ENCODE data around the gene ALCAM.

DNA sequence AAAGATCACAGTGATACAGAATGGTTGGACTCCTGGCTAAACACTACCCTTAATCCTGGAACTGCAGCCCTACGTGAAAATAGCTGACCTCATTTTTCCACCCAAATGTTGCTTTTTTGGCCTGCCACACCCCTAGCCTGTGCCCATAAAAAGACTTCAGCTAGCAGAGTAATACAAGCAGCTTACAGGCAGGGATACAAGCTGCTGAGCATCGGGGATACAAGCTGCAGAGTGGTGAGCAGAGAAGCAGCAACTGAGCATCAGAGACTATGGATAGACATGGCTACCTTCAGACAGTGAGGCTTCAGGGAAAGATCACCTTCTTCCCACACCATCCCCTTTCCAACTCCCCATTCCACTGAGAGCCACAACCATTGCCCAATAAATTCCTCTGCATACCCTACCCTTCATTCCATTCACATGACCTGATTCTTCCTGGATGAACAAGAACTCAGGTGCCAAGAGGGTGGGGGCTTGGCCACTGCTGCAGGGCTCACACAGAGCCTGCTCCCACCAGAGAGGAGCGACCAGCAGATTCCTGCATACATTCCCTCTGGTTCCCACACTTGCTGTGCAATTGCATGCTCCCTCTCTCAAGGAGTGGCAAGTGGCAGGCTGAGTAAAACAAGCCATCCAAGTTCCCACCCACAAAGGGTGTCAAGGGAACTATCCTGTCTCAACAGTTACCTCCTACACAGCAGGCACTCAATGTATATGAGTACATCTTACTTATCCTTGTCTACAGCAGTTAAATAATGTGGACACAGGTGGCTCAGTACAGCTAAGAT, 217.5 kb downstream of the ALCAM start:
- TF ChIP-seq, protein P1, sequence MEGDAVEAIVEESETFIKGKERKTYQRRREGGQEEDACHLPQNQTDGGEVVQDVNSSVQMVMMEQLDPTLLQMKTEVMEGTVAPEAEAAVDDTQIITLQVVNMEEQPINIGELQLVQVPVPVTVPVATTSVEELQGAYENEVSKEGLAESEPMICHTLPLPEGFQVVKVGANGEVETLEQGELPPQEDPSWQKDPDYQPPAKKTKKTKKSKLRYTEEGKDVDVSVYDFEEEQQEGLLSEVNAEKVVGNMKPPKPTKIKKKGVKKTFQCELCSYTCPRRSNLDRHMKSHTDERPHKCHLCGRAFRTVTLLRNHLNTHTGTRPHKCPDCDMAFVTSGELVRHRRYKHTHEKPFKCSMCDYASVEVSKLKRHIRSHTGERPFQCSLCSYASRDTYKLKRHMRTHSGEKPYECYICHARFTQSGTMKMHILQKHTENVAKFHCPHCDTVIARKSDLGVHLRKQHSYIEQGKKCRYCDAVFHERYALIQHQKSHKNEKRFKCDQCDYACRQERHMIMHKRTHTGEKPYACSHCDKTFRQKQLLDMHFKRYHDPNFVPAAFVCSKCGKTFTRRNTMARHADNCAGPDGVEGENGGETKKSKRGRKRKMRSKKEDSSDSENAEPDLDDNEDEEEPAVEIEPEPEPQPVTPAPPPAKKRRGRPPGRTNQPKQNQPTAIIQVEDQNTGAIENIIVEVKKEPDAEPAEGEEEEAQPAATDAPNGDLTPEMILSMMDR (IDR thresholded peaks at IDR 0.05; ENCODE audit: poor library complexity, severe bottlenecking): no peak
- no peak for TF ChIP-seq RAD21 (conservative IDR thresholded peaks at IDR 0.05)
- TF ChIP-seq EP300 (conservative IDR thresholded peaks at IDR 0.05; ENCODE audit: poor library complexity, severe bottlenecking): no peak
- TF ChIP-seq POLR2AphosphoS5 (IDR thresholded peaks at IDR 0.05): peak; percentile 81

Measured in neural cell (in vitro differentiated cells).